ENCODE data around the gene OR1I1.

The OR1I1 gene, protein sequence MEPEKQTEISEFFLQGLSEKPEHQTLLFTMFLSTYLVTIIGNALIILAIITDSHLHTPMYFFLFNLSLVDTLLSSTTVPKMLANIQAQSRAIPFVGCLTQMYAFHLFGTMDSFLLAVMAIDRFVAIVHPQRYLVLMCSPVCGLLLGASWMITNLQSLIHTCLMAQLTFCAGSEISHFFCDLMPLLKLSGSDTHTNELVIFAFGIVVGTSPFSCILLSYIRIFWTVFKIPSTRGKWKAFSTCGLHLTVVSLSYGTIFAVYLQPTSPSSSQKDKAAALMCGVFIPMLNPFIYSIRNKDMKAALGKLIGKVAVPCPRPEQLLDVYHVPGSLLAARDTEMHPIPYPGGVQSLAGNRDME

DNA sequence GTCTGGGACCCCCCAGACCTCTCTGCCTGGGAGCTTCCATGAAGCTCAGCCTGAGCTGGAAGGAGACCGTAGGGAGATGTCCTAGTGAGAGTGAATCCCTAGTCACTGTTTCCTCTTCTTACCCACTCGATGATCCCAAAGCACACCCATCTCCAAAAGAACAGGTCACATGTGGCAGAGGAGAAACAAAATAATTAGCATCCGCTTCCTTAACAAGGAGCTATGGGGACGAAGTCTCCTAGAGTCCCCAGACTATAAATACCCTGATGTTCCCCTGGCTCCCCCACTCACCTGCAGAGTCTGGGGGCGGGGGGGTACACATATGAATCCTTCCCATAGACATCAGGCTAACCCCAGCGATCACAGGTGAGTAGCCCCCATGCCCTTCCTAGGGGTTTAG lies at the start of gene OR1I1:
Gene OR1I1, plus strand, starts transcription at position 301 of the 400 bp plus-strand sequence. CDS start 4,855 bp downstream, outside the sequence.
- ChIA-PET POLR2A (no interaction called here), CTCF (interaction anchor here (1.2 to 2.9 kb wide), 2 partner anchors 10 to 19 kb away, joined by 3 to 17 read pairs; no protein-coding TSS in a partner anchor)
- TF ChIP-seq, protein P1, sequence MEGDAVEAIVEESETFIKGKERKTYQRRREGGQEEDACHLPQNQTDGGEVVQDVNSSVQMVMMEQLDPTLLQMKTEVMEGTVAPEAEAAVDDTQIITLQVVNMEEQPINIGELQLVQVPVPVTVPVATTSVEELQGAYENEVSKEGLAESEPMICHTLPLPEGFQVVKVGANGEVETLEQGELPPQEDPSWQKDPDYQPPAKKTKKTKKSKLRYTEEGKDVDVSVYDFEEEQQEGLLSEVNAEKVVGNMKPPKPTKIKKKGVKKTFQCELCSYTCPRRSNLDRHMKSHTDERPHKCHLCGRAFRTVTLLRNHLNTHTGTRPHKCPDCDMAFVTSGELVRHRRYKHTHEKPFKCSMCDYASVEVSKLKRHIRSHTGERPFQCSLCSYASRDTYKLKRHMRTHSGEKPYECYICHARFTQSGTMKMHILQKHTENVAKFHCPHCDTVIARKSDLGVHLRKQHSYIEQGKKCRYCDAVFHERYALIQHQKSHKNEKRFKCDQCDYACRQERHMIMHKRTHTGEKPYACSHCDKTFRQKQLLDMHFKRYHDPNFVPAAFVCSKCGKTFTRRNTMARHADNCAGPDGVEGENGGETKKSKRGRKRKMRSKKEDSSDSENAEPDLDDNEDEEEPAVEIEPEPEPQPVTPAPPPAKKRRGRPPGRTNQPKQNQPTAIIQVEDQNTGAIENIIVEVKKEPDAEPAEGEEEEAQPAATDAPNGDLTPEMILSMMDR (IDR thresholded peaks at IDR 0.05; ENCODE audit: control extremely low read depth, extremely low read depth, low read depth, missing control alignments) = no peak
- DNase-seq (ENCODE audit: extremely low spot score) = no peak

DNA sequence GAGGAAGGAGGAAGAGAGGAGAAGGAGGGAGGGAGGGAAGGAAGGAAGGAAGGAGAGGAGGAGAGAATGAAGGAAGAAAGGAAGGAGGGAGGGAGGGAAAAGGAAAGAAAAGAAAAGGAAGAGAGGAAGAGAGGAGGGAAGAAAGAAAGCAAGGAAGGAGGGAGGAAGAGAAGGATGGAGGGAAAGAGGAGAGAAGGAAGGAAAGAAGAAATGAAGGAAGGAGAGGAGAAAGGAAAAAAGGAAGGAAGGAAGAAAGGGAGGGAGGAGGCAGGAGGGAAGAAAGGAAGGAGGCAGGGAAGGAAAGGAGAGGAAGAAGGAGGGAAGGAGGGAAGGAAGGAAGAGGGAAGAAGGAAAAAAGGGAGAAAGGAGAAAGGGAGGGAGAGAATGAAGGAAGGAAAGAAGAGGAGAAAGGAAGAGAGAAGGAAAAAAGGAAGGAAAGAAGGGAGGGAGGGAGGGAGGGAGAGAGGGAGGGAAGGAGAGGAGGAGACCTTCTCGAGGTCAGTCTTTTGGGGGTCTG lies 46.2 kb upstream of the OR1I1 start:
- TF ChIP-seq, protein P1 (IDR thresholded peaks at IDR 0.05; ENCODE audit: control extremely low read depth, extremely low read depth, low read depth, missing control alignments) = no peak
- ChIA-PET CTCF (no interaction called here), POLR2A (no interaction called here)
- DNase-seq (ENCODE audit: extremely low spot score) = no peak

DNA sequence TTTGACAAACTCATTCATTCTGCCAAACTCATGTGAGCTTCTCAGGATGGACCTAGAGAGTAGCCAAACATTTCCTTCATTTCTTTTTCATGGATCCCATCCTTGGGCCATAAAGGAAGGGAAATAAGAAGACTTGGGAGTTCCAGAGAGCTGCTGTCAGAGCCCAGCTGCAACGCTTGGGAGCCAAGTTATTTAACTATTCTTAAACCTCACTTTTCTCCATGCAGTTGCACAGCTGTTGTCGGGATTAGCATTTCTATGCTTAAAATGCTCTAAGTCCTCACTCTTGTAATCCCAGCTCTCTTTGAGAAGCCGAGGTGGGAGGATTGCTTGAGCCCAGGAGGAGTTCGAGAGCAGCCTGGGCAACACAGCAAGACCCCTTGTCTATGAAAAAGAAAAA lies 44.4 kb upstream of the OR1I1 start:
- DNase-seq (ENCODE audit: extremely low spot score) = no peak
- TF ChIP-seq, protein P1 (IDR thresholded peaks at IDR 0.05; ENCODE audit: control extremely low read depth, extremely low read depth, low read depth, missing control alignments) = no peak
- CTCF ChIA-PET = no interaction called here
- POLR2A ChIA-PET = no interaction called here

DNA sequence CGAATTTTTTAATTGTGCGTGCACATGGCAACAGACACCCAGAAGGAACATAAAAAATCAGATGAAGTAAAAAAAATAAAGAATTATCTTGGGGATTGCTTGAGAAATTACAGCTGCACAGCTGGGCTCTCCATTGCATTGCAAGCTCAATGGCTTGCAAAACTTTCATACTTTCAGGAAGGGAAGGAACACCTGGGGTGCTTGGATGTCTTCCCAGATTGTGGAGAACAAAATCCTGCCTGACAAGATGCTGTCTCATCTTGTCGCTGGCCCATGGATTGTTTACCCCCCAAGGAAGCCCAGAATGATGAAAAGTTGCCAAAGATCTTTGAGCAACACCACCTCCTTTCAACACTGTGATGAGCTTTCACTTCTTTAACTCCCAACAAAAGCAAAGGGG lies 43.7 kb upstream of the OR1I1 start:
- ChIA-PET POLR2A (no interaction called here), CTCF (no interaction called here)
- TF ChIP-seq, protein P1 (IDR thresholded peaks at IDR 0.05; ENCODE audit: control extremely low read depth, extremely low read depth, low read depth, missing control alignments) = no peak

DNA sequence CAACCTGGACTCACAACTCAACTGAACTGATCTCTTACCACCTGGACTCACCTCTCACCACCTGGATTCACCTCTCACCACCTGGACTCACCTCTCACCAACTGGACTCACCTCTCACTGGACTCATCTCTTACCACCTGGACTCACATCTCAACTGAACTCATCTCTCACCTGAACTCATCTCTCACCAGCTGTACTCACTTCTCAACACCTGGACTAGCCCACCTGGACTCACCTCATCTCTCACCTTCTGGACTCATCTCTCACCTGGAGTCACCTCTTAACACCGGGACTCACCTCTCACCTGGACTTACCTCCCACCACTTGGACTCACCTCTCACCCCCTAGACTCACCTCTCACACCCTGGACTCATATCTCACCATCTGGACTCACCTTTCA lies 40.0 kb upstream of the OR1I1 start:
- TF ChIP-seq, protein P1 (IDR thresholded peaks at IDR 0.05; ENCODE audit: control extremely low read depth, extremely low read depth, low read depth, missing control alignments) = no peak

More for the DNA sequence above, 43.7 kb upstream of the OR1I1 start:
- no peak for DNase-seq (ENCODE audit: extremely low spot score)

DNA sequence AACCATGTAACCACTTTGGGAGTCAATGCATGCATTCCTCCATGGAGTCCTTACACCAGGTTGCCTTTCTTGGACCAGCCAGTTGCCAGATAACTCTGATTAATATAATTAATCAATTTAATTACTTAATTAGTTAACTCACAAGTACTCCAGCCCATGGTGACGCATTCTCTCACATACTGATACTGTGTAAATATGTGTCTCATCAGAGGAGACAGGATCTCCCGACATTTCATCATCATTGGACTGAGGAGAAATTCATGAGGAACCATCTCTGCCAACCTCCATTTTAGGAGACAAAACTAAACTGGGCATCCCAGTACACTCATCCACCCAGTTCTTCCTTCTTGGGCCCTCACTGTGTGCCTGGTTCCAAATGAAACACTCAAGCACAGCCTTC lies 39.2 kb upstream of the OR1I1 start:
- ChIA-PET CTCF (no interaction called here), POLR2A (no interaction called here)
- DNase-seq (ENCODE audit: extremely low spot score) = no peak
- TF ChIP-seq, protein P1 (IDR thresholded peaks at IDR 0.05; ENCODE audit: control extremely low read depth, extremely low read depth, low read depth, missing control alignments) = no peak

More for the DNA sequence above, 40.0 kb upstream of the OR1I1 start:
- no peak for DNase-seq (ENCODE audit: extremely low spot score)
- ChIA-PET CTCF (no interaction called here), POLR2A (no interaction called here)

All from GM10248 (cell line).